Measurements from ENCODE around the gene GOLGA8K.
"Not testable (repeated sequence)": the region's sequence is repeated elsewhere in the genome, so short reads cannot be mapped to it uniquely, and the experiment has no call there.

DNA sequence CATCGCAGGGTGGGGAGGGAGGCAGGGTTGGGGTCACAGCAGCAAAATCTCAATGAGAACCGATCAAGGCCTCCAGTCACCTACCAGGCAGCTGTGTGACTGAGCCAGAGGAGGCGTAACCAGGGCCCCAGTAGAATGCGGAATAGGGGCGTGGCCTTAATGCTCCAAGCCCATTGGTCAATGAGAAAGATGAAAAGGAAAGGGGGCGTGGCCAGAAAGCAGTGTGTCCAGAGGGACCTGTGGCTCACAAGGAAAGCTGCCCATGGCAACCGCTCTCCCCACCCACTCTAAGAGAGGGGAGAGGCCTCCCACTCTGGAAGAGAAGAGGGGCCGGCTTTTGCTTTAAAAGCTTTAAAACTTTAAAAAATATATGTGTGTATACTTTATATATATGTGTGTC is at the start of gene GOLGA8K:
- TF ChIP-seq, protein P1, sequence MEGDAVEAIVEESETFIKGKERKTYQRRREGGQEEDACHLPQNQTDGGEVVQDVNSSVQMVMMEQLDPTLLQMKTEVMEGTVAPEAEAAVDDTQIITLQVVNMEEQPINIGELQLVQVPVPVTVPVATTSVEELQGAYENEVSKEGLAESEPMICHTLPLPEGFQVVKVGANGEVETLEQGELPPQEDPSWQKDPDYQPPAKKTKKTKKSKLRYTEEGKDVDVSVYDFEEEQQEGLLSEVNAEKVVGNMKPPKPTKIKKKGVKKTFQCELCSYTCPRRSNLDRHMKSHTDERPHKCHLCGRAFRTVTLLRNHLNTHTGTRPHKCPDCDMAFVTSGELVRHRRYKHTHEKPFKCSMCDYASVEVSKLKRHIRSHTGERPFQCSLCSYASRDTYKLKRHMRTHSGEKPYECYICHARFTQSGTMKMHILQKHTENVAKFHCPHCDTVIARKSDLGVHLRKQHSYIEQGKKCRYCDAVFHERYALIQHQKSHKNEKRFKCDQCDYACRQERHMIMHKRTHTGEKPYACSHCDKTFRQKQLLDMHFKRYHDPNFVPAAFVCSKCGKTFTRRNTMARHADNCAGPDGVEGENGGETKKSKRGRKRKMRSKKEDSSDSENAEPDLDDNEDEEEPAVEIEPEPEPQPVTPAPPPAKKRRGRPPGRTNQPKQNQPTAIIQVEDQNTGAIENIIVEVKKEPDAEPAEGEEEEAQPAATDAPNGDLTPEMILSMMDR (conservative IDR thresholded peaks at IDR 0.05): not testable (repeated sequence)
- TF ChIP-seq EZH2 (IDR thresholded peaks at IDR 0.05; ENCODE audit: low read depth): not testable (repeated sequence)
